ENCODE data around the gene CDAN1.

Gene CDAN1

GRCh38 chr15:42675021-42675420 is 61.9 kb downstream of the CDAN1 start:
- no peak for DNase-seq (ENCODE audit: extremely low read depth, insufficient read length)
- H3K4me3 ChIP-seq (replicated peaks; ENCODE audit: low read depth, low read length), result no peak overlapping the region
- no peak for TF ChIP-seq CTCF (IDR thresholded peaks at IDR 0.05; ENCODE audit: insufficient read depth, low read length, poor library complexity, severe bottlenecking)
- H3K36me3 ChIP-seq (ENCODE audit: control insufficient read depth, insufficient read depth, low read length), result peaks cover 7% of the 10 kb centered on the region
- no peaks in the 10 kb centered on the region for H3K27me3 ChIP-seq (replicated peaks; ENCODE audit: control insufficient read depth, insufficient read depth, low read length)

- no peak for TF ChIP-seq CTCF (IDR thresholded peaks at IDR 0.05; ENCODE audit: insufficient read depth, low read length, poor library complexity, severe bottlenecking)
- H3K27me3 ChIP-seq (replicated peaks; ENCODE audit: control insufficient read depth, insufficient read depth, low read length), result no peaks in the 10 kb centered on the region
- H3K4me3 ChIP-seq (replicated peaks; ENCODE audit: low read depth, low read length), result no peak overlapping the region
- no peak for DNase-seq (ENCODE audit: extremely low read depth, insufficient read length)
- H3K36me3 ChIP-seq (ENCODE audit: control insufficient read depth, insufficient read depth, low read length), result peaks cover 7% of the 10 kb centered on the region
Measured at GRCh38 chr15:42674472-42674871, 62.5 kb downstream of the CDAN1 start.

Measured in GM06990 (cell line).